Neuronal stem cell (in vitro differentiated cells): ENCODE results near the gene BRCA1.
"Not testable (repeated sequence)": the region's sequence is repeated elsewhere in the genome, so short reads cannot be mapped to it uniquely, and the experiment has no call there.

Source experiments
- DNase-seq: peaks from one replicate; pipeline ENCODE4 v3.0.0-alpha.2; 2013; ENCODE audit warnings: low spot score
- H2AFZ ChIP-seq: one replicate; pipeline ENCODE4 v1.6.1; 2013; ENCODE audit warnings: mild to moderate bottlenecking, low read length, inconsistent platforms
- H2AK5ac ChIP-seq: 2 replicates; pipeline ENCODE4 v1.6.1; 2013; ENCODE audit warnings: low read depth, mild to moderate bottlenecking, inconsistent platforms, low read length, moderate library complexity, mixed read lengths
- H2BK120ac ChIP-seq: 2 replicates; pipeline ENCODE4 v1.6.1; 2013; ENCODE audit warnings: low read depth, mild to moderate bottlenecking, inconsistent platforms, low read length, moderate library complexity, mixed read lengths
- H2BK12ac ChIP-seq: one replicate; pipeline ENCODE4 v1.6.1; 2013; ENCODE audit warnings: low read length, inconsistent platforms
- H2BK15ac ChIP-seq: 2 replicates; pipeline ENCODE4 v1.6.1; 2013; ENCODE audit warnings: mild to moderate bottlenecking, low read length, inconsistent platforms, mixed read lengths
- H2BK5ac ChIP-seq: one replicate; pipeline ENCODE4 v1.6.1; 2013; ENCODE audit warnings: inconsistent platforms, mild to moderate bottlenecking, low read length, moderate library complexity
- H3K14ac ChIP-seq: one replicate; pipeline ENCODE4 v1.6.1; 2013; ENCODE audit warnings: low read length, inconsistent platforms
- H3K18ac ChIP-seq: 2 replicates; pipeline ENCODE4 v1.6.1; 2013; ENCODE audit warnings: low read length, inconsistent platforms
- H3K23ac ChIP-seq: 2 replicates; pipeline ENCODE4 v1.6.1; 2013; ENCODE audit warnings: low read depth, mild to moderate bottlenecking, mixed read lengths, low read length, inconsistent platforms; ENCODE audit not compliant: poor library complexity
- H3K27ac ChIP-seq: replicated peaks from 3 replicates; pipeline ENCODE4 v1.5.1; 2013; ENCODE audit warnings: low read length, inconsistent platforms
- H3K27me3 ChIP-seq, 3 experiments: 2 replicates each; pipeline ENCODE4 v1.6.1; 2013; ENCODE audit warnings: low read length in 3 of 3, mild to moderate bottlenecking in 2 of 3, inconsistent platforms in 1 of 3, low read depth in 1 of 3, mixed read lengths in 1 of 3, moderate library complexity in 1 of 3; ENCODE audit not compliant: control insufficient read depth in 3 of 3, insufficient read depth in 3 of 3
- H3K36me3 ChIP-seq, 2 donors: replicated peaks in 1 of 2; 2 replicates each; pipeline ENCODE4 v1.6.1; 2013; ENCODE audit warnings: low read length in 2 of 2; ENCODE audit not compliant: control insufficient read depth in 2 of 2, insufficient read depth in 2 of 2
- H3K4ac ChIP-seq: 2 replicates; pipeline ENCODE4 v1.6.1; 2013; ENCODE audit warnings: inconsistent platforms, mild to moderate bottlenecking, low read length, moderate library complexity
- H3K4me1 ChIP-seq, 2 donors: 1 replicate in 1 of 2; 2 replicates in 1 of 2; pipeline ENCODE4 v1.6.1; 2013; ENCODE audit warnings: low read length in 2 of 2, low read depth in 1 of 2; ENCODE audit not compliant: control insufficient read depth in 2 of 2, insufficient read depth in 1 of 2
- H3K4me2 ChIP-seq: one replicate; pipeline ENCODE4 v1.6.1; 2013; ENCODE audit warnings: mild to moderate bottlenecking, low read length, inconsistent platforms; ENCODE audit not compliant: insufficient read depth, poor library complexity, severe bottlenecking
- H3K4me3 ChIP-seq, 2 donors: 2 replicates each; pipeline ENCODE4 v1.5.1; 2013; ENCODE audit warnings: low read length in 2 of 2, mild to moderate bottlenecking in 2 of 2, inconsistent platforms in 1 of 2, moderate library complexity in 1 of 2
- H3K79me1 ChIP-seq: one replicate; pipeline ENCODE4 v1.6.1; 2013; ENCODE audit warnings: low read depth, mild to moderate bottlenecking, inconsistent platforms, low read length, moderate library complexity
- H3K9ac ChIP-seq: one replicate; pipeline ENCODE4 v1.6.1; 2013; ENCODE audit warnings: mild to moderate bottlenecking, low read depth, low read length, inconsistent platforms; ENCODE audit not compliant: poor library complexity
- H3K9me3 ChIP-seq, 2 donors: replicated peaks in 1 of 2; 2 replicates each; pipeline versions ENCODE3 to v1.6.1; 2013; ENCODE audit warnings: low read length in 2 of 2, mild to moderate bottlenecking in 2 of 2, inconsistent platforms in 1 of 2, low read depth in 1 of 2, mixed read lengths in 1 of 2, moderate library complexity in 1 of 2; ENCODE audit not compliant: control insufficient read depth in 2 of 2, insufficient read depth in 1 of 2
- H4K8ac ChIP-seq: one replicate; pipeline ENCODE4 v1.6.1; 2013; ENCODE audit warnings: low read depth, mild to moderate bottlenecking, inconsistent platforms, low read length, moderate library complexity
- H4K91ac ChIP-seq: one replicate; pipeline ENCODE4 v1.6.1; 2013; ENCODE audit warnings: low read length, low read depth, mild to moderate bottlenecking, inconsistent platforms; ENCODE audit not compliant: poor library complexity
- WGBS, 2 donors: extraction: QIAGEN DNeasy Blood & Tissue Kit; methylation state at CpG; one replicate each; pipeline ENCODE4 v1.1.7; 2013; ENCODE audit warnings: missing lambda C conversion rate in 2 of 2, mixed read lengths in 1 of 2; ENCODE audit not compliant: insufficient read length in 2 of 2, insufficient replicate concordance in 1 of 2; ENCODE audit errors: extremely low coverage in 2 of 2; 5-methylcytosine and 5-hydroxymethylcytosine counted together

The BRCA1 gene

DNA sequence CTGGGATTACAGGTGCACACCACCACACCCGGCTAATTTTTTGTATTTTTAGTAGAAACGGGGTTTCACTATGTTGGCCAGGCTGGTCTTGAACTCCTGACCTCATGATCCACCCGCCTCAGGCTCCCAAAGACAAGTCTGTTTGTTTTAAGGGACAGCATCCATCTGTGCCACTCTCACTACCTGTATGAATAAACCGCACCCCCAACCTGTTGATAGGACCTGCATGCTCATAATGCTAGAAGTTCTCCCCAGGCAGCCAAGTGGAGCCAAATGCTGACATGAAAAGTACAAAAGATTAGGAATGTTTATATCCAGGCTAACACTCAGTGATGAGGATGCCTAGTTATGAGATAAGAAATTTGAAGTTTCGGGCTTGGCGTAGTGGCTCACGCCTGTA is 72.2 kb downstream of the BRCA1 start:
- H2BK12ac ChIP-seq = not testable (repeated sequence)
- H3K36me3 ChIP-seq = peaks cover 23 to 85% of the 10 kb centered on the region in 2 donors

GRCh38 chr17:43051969-43052368 is 73.2 kb downstream of the BRCA1 start:
- Histone ChIP-seq H3K4me2 (no peak overlapping the region), H3K18ac (no peak overlapping the region), H2BK120ac (no peak overlapping the region), H4K91ac (no peak overlapping the region), H2BK15ac (no peak overlapping the region), H3K4ac (no peak overlapping the region), H3K23ac (no peak overlapping the region), H2AK5ac (no peak overlapping the region), H3K9me3 (no peaks in the 10 kb centered on the region), H3K9ac (no peak overlapping the region), H2AFZ (no peak overlapping the region), H4K8ac (no peak overlapping the region), H2BK5ac (no peak overlapping the region), H2BK12ac (no peak overlapping the region), H3K79me1 (peaks cover 2% of the 10 kb centered on the region), H3K27ac (no peak overlapping the region), H3K27me3 (no peaks in the 10 kb centered on the region), H3K36me3 (peaks cover 25 to 91% of the 10 kb centered on the region in 2 donors), H3K4me3 (no peak overlapping the region), H3K4me1 (no peaks in the 10 kb centered on the region), H3K14ac (no peak overlapping the region)
- no peak for DNase-seq
- no CpG with 5 or more reads among the region's 1 CpG for WGBS, 2 donors

More for the DNA sequence above, 72.2 kb downstream of the BRCA1 start:
- not testable (repeated sequence) for H3K4me3 ChIP-seq, H2BK15ac ChIP-seq, H4K91ac ChIP-seq, H2BK5ac ChIP-seq, H3K4ac ChIP-seq, H3K27ac ChIP-seq, H3K14ac ChIP-seq, H3K27me3 ChIP-seq, H3K4me2 ChIP-seq, H2AK5ac ChIP-seq, H3K23ac ChIP-seq, H3K18ac ChIP-seq, H4K8ac ChIP-seq, H3K4me1 ChIP-seq, H2AFZ ChIP-seq, H3K9ac ChIP-seq, H3K79me1 ChIP-seq, H2BK120ac ChIP-seq, DNase-seq, H3K9me3 ChIP-seq
- WGBS, 2 donors = no CpG with 5 or more reads among the region's 7 CpGs

DNA sequence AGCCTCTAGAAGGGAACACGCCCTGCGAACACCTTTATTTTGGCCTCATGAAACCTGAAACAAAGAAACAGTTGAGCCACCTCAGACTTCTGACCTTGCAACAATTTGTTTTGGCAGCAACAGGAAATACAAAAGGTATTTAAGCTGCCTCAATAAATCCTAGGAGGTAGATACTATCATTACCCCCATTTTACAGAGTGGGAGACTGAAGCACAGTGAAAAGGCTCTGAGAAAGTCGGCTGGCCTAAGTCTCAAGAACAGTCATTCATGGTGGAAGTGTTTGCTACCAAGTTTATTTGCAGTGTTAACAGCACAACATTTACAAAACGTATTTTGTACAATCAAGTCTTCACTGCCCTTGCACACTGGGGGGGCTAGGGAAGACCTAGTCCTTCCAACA is 81.1 kb downstream of the BRCA1 start:
- no peak overlapping the region for H2BK12ac ChIP-seq
- H4K8ac ChIP-seq = no peak overlapping the region
- no peak overlapping the region for H3K9ac ChIP-seq
- H2BK5ac ChIP-seq = no peak overlapping the region
- no peak overlapping the region for H2BK120ac ChIP-seq
- no peak overlapping the region for H3K23ac ChIP-seq
- DNase-seq = no peak
- H3K14ac ChIP-seq = no peak overlapping the region
- peaks cover 13 to 22% of the 10 kb centered on the region in 2 donors for H3K4me1 ChIP-seq
- H2AK5ac ChIP-seq = no peak overlapping the region
- no CpG with 5 or more reads among the region's 4 CpGs for WGBS, 2 donors
- H2AFZ ChIP-seq = no peak overlapping the region
- no peak overlapping the region for H3K4me2 ChIP-seq
- H3K79me1 ChIP-seq = no peaks in the 10 kb centered on the region
- H3K27me3 ChIP-seq = no peaks in the 10 kb centered on the region
- no peak overlapping the region for H4K91ac ChIP-seq
- H3K4me3 ChIP-seq = no peak overlapping the region
- no peak overlapping the region for H2BK15ac ChIP-seq
- H3K27ac ChIP-seq = no peak overlapping the region
- H3K18ac ChIP-seq = no peak overlapping the region
- H3K9me3 ChIP-seq = no peaks in the 10 kb centered on the region
- H3K36me3 ChIP-seq = peaks cover 14 to 61% of the 10 kb centered on the region in 2 donors
- no peak overlapping the region for H3K4ac ChIP-seq

DNA sequence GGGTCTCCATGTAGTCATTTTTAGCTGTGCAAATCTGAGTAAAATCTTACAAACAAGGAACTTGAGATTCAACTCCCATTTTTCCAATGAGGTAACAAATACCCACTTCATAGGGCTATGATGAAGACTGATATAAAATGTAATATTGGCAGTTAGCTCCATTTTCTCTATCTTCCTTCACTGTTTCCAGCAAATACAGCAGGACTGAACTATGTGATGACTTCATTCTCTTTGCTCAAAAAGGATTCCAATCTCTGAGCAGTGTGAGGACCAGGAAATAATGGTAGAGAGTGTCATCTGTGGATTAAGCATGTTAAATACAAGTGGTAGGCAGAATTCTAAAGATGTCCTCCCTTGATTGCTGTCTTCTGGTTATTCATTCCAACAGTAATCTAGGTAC is 81.9 kb downstream of the BRCA1 start:
- H4K91ac ChIP-seq = no peak overlapping the region
- H3K36me3 ChIP-seq = peaks cover 11 to 53% of the 10 kb centered on the region in 2 donors
- H3K79me1 ChIP-seq = no peaks in the 10 kb centered on the region
- H2BK5ac ChIP-seq = no peak overlapping the region
- no peak overlapping the region for H4K8ac ChIP-seq
- no peak overlapping the region for H3K14ac ChIP-seq
- H3K27ac ChIP-seq = no peak overlapping the region
- H2AFZ ChIP-seq = no peak overlapping the region
- DNase-seq = no peak
- no peak overlapping the region for H3K4ac ChIP-seq
- H3K23ac ChIP-seq = no peak overlapping the region
- H2BK120ac ChIP-seq = no peak overlapping the region
- H3K18ac ChIP-seq = no peak overlapping the region
- H3K27me3 ChIP-seq = no peaks in the 10 kb centered on the region
- no peaks in the 10 kb centered on the region for H3K9me3 ChIP-seq
- H3K9ac ChIP-seq = no peak overlapping the region
- H2BK12ac ChIP-seq = no peak overlapping the region
- no peak overlapping the region for H3K4me3 ChIP-seq
- no peak overlapping the region for H3K4me2 ChIP-seq
- no peak overlapping the region for H2AK5ac ChIP-seq
- H3K4me1 ChIP-seq = peaks cover 13 to 23% of the 10 kb centered on the region in 2 donors
- no peak overlapping the region for H2BK15ac ChIP-seq
